Measurements from ENCODE around the gene STRBP. TPM values are rescaled to one million over a fixed set of nuclear protein-coding genes. Genes with fewer than 3 reads are reported as not detected.

Gene STRBP
- total RNA-seq, 1 donor from 2014 or later: 45.4 TPM

DNA sequence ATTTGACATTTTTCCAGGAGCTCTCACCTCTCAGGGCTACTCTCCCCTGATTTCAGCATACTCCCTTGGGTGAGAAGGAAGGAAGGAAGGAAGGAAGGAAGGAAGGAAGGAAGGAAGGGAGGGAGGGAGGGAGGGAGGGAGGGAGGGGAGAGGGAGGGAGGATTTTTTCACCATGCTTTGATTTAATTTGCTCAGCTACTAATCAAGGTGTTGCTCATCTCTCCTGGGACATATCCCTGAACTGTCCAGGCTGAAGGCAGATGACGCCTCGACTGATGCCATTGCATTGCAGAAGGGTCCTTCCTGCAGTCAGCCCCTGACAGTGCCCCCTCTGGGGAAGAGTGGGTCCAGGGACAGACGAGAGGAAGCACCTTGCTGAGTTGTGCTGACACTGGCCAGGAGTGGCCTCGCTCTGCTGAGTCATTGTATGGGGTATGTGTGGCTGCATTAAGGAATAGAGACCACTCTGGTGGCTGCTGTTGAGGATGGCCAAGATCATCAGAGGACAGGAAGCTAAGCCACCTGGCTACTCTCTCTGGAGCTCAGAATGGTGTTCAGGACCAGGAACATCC lies 44.0 kb upstream of the STRBP start:
- no peaks in the 10 kb centered on the region for H3K36me3 Mint-ChIP-seq (ENCODE audit: low read depth, unreplicated experiment)
- no peak for DNase-seq (ENCODE audit: low spot score)
- H3K27ac Mint-ChIP-seq (ENCODE audit: unreplicated experiment): peak overlapping the region; percentile 77

DNA sequence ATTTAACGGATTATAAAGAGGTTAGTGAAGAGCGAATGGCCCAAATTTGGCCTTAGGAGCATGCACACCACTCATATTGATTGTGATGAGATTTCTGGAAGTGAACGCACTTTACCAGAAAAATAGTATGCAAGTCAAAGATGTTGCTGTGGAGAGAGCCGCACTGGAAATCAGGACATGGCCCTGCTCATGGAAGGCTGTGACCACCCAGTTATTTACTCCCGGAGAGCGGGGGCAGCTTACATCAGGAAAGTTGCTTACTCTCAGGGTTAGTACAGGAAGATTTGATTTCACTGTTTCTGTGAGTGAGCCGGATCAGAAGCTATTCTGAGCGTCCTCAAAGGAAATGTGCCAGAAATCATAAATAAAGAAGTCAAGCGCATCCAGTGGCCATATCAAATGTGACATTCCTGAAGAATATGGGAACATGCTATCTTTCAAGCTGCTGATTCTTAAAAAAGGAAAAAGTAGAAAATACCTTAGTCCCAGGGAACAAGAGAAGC lies 42.9 kb upstream of the STRBP start:
- TF ChIP-seq, protein P1, sequence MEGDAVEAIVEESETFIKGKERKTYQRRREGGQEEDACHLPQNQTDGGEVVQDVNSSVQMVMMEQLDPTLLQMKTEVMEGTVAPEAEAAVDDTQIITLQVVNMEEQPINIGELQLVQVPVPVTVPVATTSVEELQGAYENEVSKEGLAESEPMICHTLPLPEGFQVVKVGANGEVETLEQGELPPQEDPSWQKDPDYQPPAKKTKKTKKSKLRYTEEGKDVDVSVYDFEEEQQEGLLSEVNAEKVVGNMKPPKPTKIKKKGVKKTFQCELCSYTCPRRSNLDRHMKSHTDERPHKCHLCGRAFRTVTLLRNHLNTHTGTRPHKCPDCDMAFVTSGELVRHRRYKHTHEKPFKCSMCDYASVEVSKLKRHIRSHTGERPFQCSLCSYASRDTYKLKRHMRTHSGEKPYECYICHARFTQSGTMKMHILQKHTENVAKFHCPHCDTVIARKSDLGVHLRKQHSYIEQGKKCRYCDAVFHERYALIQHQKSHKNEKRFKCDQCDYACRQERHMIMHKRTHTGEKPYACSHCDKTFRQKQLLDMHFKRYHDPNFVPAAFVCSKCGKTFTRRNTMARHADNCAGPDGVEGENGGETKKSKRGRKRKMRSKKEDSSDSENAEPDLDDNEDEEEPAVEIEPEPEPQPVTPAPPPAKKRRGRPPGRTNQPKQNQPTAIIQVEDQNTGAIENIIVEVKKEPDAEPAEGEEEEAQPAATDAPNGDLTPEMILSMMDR (IDR thresholded peaks at IDR 0.05; ENCODE audit: unreplicated experiment): no peak
- peak overlapping the region; percentile 77 for H3K27ac Mint-ChIP-seq (ENCODE audit: unreplicated experiment)
- H3K4me3 Mint-ChIP-seq (ENCODE audit: unreplicated experiment): no peak overlapping the region
- peaks cover 24% of the 10 kb centered on the region for H3K4me1 Mint-ChIP-seq (ENCODE audit: unreplicated experiment)
- H3K27me3 Mint-ChIP-seq (ENCODE audit: unreplicated experiment): peaks cover 8% of the 10 kb centered on the region
- no peaks in the 10 kb centered on the region for H3K9me3 Mint-ChIP-seq (ENCODE audit: unreplicated experiment)
- no peak for DNase-seq (ENCODE audit: low spot score)
- H3K36me3 Mint-ChIP-seq (ENCODE audit: low read depth, unreplicated experiment): no peaks in the 10 kb centered on the region

More for the DNA sequence above, 44.0 kb upstream of the STRBP start:
- peaks cover 26% of the 10 kb centered on the region for H3K4me1 Mint-ChIP-seq (ENCODE audit: unreplicated experiment)
- H3K9me3 Mint-ChIP-seq (ENCODE audit: unreplicated experiment): no peaks in the 10 kb centered on the region
- TF ChIP-seq, protein P1 (IDR thresholded peaks at IDR 0.05; ENCODE audit: unreplicated experiment): no peak
- H3K4me3 Mint-ChIP-seq (ENCODE audit: unreplicated experiment): no peak overlapping the region
- peaks cover 8% of the 10 kb centered on the region for H3K27me3 Mint-ChIP-seq (ENCODE audit: unreplicated experiment)

DNA sequence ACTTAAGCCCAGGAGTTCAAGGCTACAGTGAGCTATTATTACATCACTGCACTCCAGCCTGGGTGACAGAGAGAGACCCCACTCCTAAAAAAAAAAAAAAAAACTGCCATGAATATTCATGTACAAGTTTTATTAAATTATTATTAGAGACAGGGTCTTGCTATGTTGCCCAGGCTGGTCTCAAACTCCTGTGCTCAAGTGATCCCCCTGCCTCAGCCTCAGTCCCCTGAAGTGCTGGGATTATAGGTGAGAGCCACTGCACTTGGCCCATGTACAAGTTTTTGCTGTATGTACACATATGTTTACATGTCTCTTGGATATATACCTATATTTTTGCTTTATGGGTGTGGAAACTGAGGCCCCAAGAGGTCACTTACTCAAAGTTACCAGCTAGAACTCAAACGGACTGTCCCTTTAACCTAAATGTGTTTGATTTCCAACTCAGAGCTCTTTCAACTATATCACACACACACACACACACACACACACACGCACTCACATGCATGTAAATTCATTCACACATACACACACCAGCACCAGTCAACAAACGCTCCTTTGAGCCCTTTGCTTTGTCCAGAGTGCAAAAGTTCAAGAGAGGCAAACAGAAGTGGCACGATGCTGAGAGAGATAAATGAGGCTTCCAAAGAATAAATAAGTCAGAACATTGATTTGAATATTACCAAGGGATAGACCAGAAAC lies 42.3 kb upstream of the STRBP start:
- Mint-ChIP-seq H3K9me3 (ENCODE audit: unreplicated experiment) (no peaks in the 10 kb centered on the region), H3K27ac (ENCODE audit: unreplicated experiment) (peak overlapping the region; percentile 77), H3K27me3 (ENCODE audit: unreplicated experiment) (peaks cover 8% of the 10 kb centered on the region), H3K4me3 (ENCODE audit: unreplicated experiment) (no peak overlapping the region), H3K4me1 (ENCODE audit: unreplicated experiment) (peaks cover 22% of the 10 kb centered on the region), H3K36me3 (ENCODE audit: low read depth, unreplicated experiment) (no peaks in the 10 kb centered on the region)
- TF ChIP-seq, protein P1 (IDR thresholded peaks at IDR 0.05; ENCODE audit: unreplicated experiment): no peak
- DNase-seq (ENCODE audit: low spot score): no peak

DNA sequence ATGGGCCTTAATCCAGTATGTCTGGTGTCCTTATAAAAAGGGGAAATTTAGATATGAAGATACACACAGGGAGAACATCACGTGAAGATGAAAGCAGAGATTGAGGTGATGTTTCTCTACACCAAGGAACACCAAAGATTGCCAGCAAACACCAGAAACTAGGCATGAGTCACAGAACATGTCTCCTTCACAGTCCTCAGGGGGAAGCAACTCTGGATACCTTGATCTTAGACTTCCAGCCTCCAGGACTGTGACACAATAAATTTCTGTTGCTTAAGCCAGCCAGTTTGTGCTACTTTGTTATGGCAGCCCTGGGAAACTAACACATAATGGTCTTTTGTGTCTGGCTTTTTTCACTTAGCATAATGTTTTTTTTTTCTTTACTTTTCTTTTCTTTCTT lies 41.2 kb upstream of the STRBP start:
- Mint-ChIP-seq H3K27ac (ENCODE audit: unreplicated experiment) (no peak overlapping the region), H3K9me3 (ENCODE audit: unreplicated experiment) (no peaks in the 10 kb centered on the region), H3K4me1 (ENCODE audit: unreplicated experiment) (peaks cover 31% of the 10 kb centered on the region), H3K36me3 (ENCODE audit: low read depth, unreplicated experiment) (no peaks in the 10 kb centered on the region), H3K27me3 (ENCODE audit: unreplicated experiment) (peaks cover 9% of the 10 kb centered on the region), H3K4me3 (ENCODE audit: unreplicated experiment) (no peak overlapping the region)
- TF ChIP-seq, protein P1 (IDR thresholded peaks at IDR 0.05; ENCODE audit: unreplicated experiment): no peak
- DNase-seq (ENCODE audit: low spot score): no peak

DNA sequence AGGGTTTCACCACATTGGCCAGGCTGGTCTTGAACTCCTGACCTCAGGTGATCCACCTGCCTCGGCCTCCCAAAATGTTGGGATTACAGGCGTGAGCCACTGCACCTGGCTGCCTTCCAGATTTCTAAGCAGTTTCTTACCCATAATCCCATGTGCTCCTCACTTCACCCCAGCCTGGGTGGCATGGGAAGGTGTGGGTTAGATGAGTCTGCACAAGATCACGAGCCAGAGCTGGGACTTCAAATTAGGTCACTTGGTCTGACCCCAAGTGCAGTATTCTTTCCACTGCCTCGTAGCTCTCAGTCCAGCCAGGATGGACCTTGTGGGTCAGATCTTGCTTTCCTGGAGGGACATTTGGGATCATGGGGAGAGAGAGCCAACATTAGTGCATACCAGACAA lies 37.5 kb upstream of the STRBP start:
- TF ChIP-seq, protein P1 (IDR thresholded peaks at IDR 0.05; ENCODE audit: unreplicated experiment): no peak
- Mint-ChIP-seq H3K27me3 (ENCODE audit: unreplicated experiment) (peaks cover 13% of the 10 kb centered on the region), H3K4me1 (ENCODE audit: unreplicated experiment) (peaks cover 45% of the 10 kb centered on the region), H3K36me3 (ENCODE audit: low read depth, unreplicated experiment) (peaks cover 4% of the 10 kb centered on the region), H3K27ac (ENCODE audit: unreplicated experiment) (no peak overlapping the region), H3K4me3 (ENCODE audit: unreplicated experiment) (no peak overlapping the region), H3K9me3 (ENCODE audit: unreplicated experiment) (no peaks in the 10 kb centered on the region)
- no peak for DNase-seq (ENCODE audit: low spot score)
